GM12801 (cell line): ENCODE results near the gene PRKAR1B.

Source experiments
- TF ChIP-seq, protein P1 (sequence below): IDR thresholded peaks from one replicate; pipeline ENCODE4 v1.5.1; 2011; ENCODE audit warnings: control low read depth; ENCODE audit not compliant: insufficient read length; ENCODE audit errors: extremely low read depth

PRKAR1B gene

DNA sequence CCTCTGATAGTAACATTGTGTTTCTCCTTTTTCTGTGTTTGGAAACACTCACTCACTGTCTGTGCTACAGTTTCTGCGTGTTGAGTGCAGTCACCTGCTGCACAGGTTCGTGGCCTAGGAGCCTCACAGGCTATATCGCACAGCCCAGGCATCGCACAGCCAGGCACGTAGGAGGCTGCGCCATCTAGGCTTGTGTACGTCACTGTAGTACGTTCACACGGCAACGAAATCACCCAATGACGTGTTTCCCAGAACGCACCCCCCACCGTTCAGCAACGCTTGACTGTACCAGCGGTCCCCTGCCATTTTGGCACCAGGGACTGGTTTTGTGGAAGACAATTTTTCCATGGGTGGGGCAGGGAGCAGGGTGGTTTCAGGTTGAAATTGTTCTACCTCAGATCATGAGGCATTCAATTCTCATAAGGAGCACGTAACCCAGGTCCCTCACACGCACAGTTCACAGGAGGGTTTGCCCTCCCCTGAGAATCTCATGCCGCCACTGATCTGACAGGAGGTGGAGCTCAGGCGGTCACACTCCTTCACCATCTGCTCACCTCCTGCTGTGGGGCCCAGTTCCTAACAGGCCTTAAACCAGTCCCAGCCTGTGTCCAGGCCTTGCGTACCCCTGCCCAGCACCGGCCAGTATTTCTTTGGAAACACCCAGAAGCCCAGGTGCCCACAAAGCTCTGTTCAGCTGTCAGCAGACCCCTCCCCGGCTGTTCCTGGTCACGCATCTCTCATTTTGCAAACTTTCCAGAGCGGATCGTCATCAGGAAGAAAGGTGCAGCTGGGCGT, 23.2 kb upstream of the PRKAR1B start:
- TF ChIP-seq, protein P1, sequence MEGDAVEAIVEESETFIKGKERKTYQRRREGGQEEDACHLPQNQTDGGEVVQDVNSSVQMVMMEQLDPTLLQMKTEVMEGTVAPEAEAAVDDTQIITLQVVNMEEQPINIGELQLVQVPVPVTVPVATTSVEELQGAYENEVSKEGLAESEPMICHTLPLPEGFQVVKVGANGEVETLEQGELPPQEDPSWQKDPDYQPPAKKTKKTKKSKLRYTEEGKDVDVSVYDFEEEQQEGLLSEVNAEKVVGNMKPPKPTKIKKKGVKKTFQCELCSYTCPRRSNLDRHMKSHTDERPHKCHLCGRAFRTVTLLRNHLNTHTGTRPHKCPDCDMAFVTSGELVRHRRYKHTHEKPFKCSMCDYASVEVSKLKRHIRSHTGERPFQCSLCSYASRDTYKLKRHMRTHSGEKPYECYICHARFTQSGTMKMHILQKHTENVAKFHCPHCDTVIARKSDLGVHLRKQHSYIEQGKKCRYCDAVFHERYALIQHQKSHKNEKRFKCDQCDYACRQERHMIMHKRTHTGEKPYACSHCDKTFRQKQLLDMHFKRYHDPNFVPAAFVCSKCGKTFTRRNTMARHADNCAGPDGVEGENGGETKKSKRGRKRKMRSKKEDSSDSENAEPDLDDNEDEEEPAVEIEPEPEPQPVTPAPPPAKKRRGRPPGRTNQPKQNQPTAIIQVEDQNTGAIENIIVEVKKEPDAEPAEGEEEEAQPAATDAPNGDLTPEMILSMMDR, result no peak

DNA sequence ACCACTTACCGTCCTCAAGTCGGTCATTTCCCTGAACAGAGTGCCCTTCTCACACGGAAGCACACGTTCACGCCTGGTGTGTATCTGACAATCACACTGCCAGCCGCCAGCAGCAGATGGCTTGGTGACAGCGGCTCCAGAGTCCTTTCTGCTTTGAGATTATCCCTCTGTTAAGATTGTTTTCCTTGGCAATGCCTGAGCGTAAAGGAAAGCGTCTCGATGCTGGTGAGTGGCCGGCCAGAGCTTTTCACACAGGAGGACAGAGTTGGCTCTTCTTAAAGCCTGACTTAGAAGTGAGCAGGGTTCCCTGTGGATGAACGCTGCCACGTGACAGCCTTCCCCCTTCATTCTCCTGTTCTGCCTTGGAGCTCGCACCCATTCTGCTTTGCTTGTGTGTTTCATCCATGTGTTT, 22.1 kb upstream of the PRKAR1B start:
- TF ChIP-seq, protein P1, result no peak

DNA sequence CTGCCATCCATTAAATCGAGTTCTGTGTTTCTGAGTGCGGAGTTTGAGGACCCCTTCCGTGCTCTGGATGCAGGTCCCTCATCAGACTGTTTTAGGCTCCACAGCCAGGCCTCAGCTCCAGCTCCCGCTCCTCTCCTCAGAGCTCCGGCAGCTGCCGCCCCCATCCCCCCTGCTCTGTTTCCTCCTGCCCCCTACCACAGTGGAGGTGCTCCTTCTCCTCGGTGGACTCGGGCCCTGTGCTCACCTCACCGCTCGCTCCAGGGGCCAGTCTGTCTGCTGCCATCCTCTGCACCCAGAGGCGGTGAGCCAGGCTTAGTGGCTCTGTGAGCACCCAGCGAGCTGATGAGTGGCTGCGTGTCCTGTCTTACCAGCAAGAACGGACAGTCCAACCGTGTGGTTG, 21.4 kb upstream of the PRKAR1B start:
- TF ChIP-seq, protein P1, result no peak

DNA sequence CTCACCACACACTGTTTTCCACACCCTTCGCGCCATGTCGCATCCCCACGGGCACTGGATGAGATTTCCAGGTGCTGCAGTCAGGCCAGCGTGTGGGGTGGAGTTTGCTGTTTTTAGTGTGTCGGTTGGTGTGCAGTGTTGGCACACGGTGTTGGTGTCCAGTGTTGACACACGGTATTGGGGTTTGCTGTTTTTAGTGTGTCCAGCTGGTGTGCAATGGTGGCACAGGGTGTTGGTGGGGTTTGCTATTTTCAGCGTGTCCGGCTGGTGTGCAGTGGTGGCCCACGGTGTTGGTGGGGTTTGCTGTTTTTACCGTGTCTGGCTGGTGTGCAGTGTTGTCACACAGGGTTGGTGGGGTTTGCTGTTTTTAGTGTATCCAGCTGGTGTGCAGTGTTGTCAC, 20.1 kb upstream of the PRKAR1B start:
- TF ChIP-seq, protein P1, result no peak

DNA sequence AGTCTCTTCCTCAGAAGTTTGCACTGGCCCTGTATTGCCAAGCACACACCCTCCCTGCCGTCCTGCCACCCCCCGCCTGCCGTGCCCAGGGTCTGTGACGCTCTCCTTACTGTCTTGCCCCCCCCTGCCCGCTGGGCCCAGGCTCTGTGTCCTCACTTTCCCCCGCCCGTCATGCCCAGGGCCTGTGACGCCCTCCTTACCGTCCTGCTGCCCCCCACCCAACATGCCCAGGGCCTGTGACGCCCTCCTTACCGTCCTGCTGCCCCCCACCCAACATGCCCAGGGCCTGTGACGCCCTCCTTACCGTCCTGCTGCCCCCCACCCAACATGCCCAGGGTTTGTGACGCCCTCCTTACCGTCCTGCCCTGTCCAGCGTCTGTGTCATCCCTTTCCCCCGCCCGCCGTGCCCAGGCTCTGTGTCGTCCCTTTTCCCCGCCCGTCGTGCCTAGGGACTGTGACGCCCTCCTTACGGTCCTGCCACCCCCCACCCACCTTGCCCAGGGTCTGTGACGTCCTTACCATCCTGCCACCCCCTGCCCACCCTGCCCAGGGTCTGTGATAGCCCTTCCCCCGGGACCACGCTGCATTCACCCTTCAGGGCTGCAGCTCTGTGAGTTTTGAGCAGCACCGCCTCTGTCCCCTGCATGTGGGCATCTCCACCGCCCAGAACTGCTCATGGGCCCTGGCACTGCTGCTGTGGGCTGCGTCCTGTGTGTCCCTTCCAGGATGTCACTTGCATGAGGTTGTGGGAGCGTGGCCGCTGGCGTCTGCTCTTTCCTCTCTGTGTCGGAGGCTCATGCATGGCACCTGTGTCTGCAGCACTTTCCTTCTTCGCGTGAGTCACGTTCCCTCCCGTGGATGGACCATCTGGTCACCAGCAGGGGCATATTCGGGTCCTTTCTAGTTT, 19.3 kb upstream of the PRKAR1B start:
- TF ChIP-seq, protein P1, result no peak

DNA sequence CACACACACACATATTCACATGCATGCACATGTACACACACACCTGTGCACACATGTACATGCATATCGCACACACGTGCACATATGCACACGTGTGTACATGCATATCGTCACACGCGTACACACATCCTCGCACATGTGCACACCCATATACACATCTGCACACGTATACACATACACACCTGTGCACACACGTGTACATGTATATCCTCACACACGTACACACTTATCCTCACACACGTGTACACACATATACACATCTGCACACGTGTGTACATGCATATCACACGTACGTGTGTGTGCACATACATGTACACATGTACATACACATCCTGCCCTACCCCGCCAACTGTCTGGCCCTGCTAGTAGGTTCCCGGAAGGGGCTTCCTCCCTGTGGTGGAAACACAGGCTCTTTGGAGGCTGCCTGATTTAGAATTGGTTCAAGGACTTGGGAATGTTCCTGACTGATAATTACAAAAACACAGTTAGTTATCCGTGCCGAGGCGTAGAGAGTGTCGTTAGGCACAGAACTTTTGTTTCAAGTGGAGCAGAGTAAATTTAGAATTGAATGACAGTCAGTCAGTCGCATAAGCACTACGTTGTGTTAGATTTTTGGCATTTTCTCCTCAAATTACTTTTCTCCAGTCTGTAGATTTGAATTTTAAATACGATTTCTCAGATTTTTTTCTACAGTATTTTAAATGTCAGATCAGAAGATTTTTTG, 18.5 kb upstream of the PRKAR1B start:
- TF ChIP-seq, protein P1, result no peak
